Fibroblast of peridontal ligament (primary cell): Measurements from ENCODE around the gene IL1RAPL1.
"Not testable (repeated sequence)": the region's sequence is repeated elsewhere in the genome, so short reads cannot be mapped to it uniquely, and the experiment has no call there.

ENCODE experiments used
- DNase-seq: peaks from one replicate; pipeline ENCODE4 v3.0.0-alpha.2; 2010; ENCODE audit errors: extremely low read depth

Gene IL1RAPL1

DNA sequence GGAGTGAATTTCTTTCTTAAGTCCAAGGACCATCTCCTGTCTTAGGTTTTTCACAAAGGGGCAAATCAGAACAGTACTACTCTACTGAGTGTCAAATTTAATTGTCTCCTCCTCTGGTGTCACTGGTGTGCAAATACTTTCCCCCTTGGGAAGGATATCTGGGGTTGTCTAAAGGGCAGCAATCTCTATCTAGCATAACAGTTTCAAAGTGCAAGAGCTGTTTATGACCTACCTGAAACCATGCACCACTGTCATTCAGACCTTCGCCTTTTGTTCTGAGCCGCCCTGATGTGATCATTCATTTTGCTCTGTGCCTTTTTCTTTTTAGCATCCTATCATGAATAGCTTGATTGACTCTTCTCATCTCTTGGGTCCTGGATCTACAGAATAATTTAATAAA is 39.3 kb downstream of the IL1RAPL1 start:
- no peak for DNase-seq

DNA sequence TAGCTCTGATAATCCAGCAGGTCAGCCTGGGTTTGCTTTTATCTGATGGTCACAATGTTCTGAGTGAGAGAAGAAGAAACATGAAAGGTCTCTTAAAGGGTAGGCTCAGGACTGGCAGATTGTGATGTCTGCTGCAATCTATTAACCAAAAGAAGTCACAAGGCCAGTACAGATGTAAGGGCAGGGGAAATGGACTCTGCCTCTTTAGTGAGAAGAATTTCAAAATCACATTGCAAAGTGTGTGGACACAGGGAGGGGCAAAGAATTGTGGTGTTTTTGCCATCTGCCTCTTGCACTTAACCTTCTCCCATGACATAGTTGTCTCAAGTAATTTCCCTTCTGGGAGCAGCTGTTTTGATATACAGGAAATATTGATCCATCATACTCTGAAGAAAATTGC is 40.9 kb downstream of the IL1RAPL1 start:
- DNase-seq, result no peak

GRCh38 chrX:28638775-28639174 is 51.5 kb downstream of the IL1RAPL1 start:
- no peak for DNase-seq

- DNase-seq, result no peak
Observed at GRCh38 chrX:28639451-28639850, 52.2 kb downstream of the IL1RAPL1 start.

GRCh38 chrX:28649541-28649940 is 62.3 kb downstream of the IL1RAPL1 start:
- no peak for DNase-seq

GRCh38 chrX:28651186-28651585 is 63.9 kb downstream of the IL1RAPL1 start:
- no peak for DNase-seq

GRCh38 chrX:28659269-28659668 is 72.0 kb downstream of the IL1RAPL1 start:
- no peak for DNase-seq

DNA sequence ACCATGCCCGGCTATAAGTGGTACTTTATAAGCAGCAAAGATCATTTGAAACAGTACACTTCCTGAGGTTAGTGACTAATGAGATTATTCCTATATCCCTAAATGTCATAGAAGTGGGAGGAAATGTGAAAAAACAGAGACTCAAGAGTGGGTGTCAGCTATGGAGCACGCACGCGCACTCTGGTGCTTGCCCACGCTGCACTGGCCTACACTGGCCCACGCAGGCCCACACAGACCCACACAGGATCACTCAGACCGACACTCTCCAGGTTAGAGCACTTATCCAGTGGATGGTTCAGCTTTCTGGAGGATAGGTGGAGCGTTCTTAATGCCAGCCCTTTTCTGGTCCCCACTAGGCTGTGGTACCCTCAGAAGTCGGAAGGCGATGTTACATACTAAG is 78.5 kb downstream of the IL1RAPL1 start:
- DNase-seq, result no peak

GRCh38 chrX:28668303-28668702 is 81.1 kb downstream of the IL1RAPL1 start:
- DNase-seq, result no peak

DNA sequence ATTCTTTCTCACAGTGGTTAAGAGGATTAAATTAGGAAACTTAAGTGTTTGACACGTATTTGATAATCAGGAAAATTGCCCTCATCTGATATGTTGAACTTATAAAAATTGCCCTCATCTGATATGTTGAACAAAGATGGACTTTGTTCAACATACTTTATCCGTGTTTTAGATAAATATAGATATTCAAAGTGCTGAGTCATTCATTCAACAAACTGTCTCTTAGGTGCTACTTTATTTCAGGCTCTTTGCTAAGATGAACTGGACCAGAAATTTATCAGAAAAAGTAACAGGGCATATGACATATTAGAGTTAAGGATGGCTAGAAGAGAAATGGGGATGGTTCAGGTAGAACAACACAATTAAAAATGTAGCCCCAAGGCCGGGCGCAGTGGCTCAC is 81.7 kb downstream of the IL1RAPL1 start:
- DNase-seq, result no peak

DNA sequence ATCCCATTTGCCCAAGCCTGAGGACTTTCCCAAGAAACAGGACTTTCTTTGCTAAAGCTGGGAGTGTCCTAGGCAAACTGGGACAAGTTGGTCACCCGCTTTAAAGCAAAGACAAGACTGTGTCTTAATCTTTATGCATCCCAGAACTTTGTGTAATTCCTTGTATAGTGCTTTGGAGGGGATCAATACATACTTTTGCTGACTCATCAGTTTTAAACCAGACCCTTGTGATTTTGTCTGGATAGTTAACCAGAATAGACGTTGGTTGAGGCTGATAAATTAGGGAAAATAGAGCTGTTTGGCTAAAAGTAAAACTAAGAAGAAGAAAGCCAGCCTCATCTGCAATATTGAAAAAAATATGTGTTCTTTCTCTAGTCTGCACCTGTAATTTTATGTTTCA is 82.8 kb downstream of the IL1RAPL1 start:
- DNase-seq, result no peak

- DNase-seq, result no peak
Observed at GRCh38 chrX:28675173-28675572, 87.9 kb downstream of the IL1RAPL1 start.

GRCh38 chrX:28693101-28693500 is 105.9 kb downstream of the IL1RAPL1 start:
- DNase-seq, result no peak

DNA sequence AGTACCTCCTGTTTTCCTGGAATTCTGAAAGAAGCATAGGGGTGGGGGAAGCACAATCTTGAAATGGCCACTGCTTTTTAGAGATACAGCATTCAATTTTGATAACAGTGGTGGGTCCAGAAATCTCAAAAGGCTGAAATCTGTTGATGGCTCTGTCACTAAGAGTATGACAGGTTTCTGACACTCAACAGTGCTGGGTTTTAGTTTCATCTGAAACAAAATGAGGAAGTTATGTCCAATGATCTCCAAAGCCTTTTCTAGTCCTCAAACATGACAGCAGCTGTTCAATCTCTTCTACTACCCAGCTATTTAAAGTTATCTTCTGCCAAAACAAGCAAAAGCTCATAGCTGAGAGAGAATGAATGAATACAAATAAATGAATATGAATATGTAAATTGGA is 110.5 kb downstream of the IL1RAPL1 start:
- DNase-seq, result no peak

- no peak for DNase-seq
Observed at GRCh38 chrX:28701222-28701621, 114.0 kb downstream of the IL1RAPL1 start.

DNA sequence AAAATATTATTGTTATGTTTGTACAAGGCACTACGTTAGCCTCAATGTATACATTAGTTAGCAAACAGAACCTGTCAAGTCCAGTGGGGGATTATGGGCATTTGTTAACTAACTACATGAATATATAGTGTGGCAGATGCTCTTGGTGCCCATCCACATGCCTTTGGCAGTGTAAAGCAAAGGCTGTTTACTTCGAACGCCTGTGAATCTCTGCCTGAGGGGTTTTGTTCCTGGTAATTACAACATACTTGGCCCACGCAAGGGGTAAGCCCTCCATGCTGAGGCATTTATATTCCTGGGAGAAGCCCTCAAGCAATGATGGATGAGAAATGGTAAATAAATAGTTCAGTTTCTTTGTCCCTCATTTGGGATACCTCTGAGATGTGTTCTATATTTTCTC is 119.7 kb downstream of the IL1RAPL1 start:
- DNase-seq, result no peak

DNA sequence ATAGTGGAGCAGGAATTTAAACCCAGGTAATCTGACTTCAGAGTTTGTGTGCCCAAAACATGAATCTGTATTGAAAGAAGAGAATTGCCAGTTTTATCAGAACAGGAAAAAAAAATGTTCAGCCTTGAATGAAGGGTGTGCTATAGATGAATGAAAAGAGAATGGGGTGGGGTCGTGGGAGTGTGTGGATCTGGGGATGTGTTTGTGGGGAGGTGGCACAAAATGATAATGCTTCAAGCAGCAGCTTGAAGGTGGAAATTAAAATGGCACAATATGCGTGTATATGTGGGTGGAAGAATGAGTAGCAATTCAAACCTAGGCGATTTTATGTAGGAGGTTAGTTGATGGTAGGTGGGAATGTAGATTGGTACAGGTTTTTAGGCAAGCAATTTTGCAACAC is 122.2 kb downstream of the IL1RAPL1 start:
- no peak for DNase-seq

- no peak for DNase-seq
Observed at GRCh38 chrX:28717864-28718263, 130.6 kb downstream of the IL1RAPL1 start.

- DNase-seq, result no peak
Observed at GRCh38 chrX:28718450-28718849, 131.2 kb downstream of the IL1RAPL1 start.

DNA sequence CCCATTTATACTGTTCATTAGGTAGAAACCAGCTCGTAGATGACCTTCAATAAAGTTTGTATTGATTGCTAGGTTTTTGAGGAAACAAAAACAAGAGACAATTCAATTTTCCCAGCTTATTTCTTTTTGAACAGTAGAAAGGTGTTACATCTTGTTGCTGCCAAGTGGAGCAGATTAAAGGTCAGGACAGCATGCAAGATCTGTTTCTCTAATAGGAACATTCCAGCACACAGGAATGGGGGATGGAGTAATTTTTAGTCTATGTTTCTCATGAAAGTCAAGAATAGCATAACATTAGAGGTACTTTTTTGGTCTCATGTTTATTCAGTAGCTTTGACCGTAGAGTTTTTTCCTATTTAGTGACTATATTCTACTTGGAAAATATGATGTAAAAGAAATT is 132.4 kb downstream of the IL1RAPL1 start:
- no peak for DNase-seq

DNA sequence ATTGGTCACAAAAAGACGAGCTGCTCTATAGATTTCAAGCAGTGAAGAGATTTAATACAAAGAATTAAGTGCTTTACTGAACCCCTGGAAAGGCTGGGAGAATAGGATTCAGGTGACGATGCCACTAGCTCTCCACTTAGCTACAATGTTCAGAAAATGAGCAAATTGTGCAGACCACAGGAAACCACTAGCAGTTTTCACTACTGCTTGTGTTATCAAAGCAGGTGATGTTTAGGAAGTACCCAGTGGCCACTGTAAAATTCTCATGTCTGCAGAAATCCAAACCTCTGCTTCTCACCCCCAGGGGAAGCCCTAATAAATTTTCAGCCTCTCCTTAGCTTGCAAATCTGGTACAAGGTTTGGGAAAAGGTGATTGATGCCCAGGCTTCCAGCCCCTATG is 165.1 kb downstream of the IL1RAPL1 start:
- no peak for DNase-seq

DNA sequence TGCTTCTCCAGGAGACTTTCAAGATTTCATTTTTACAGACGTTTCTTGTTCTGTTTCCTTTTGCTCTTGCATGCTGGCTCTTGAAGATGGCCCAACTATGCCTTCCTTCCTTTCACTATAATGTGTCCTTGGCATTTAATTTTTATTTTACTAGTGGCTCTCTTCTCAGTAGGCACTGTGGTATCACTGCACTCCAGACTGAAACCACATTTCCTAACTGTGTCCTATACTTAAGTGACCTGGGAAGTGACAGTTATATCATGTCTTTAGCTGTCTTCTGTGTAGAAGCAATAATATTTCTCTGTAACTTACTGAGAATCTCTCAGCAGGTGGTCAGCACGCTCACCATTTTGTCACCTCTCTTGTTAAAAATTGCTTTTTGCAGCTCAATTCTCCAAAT is 168.9 kb downstream of the IL1RAPL1 start:
- DNase-seq, result no peak

- DNase-seq, result no peak
Observed at GRCh38 chrX:28756647-28757046, 169.4 kb downstream of the IL1RAPL1 start.

- no peak for DNase-seq
Observed at GRCh38 chrX:28757290-28757689, 170.0 kb downstream of the IL1RAPL1 start.

- DNase-seq, result not testable (repeated sequence)
Observed at GRCh38 chrX:28766561-28766960, 179.3 kb downstream of the IL1RAPL1 start.
